K562 (cell line): ENCODE measurements around the gene LTBP4. TPM values are rescaled to one million over a fixed set of nuclear protein-coding genes. Genes with fewer than 3 reads are reported as not detected.

Source experiments
- BDP1 ChIP-seq: IDR thresholded peaks from 3 replicates; pipeline ENCODE4 v1.6.1; 2011; ENCODE audit not compliant: insufficient read length, insufficient read depth
- BRD9 ChIP-seq: fragments of 450-650 bp; IDR thresholded peaks from 2 replicates; pipeline ENCODE4 v1.6.1; 2018; ENCODE audit warnings: low read depth; ENCODE audit not compliant: partially characterized antibody
- BRF2 ChIP-seq: IDR thresholded peaks from 3 replicates; pipeline ENCODE4 v1.6.1; 2011; ENCODE audit warnings: borderline replicate concordance, mild to moderate bottlenecking; ENCODE audit not compliant: insufficient read length, insufficient read depth
- CBX5 ChIP-seq: IDR thresholded peaks from 2 replicates; pipeline ENCODE4 v1.6.1; 2014; ENCODE audit warnings: low read depth, borderline replicate concordance
- E2F1 ChIP-seq: sonication (generic); formaldehyde crosslinking; IDR thresholded peaks from 2 replicates; pipeline ENCODE4 v1.8.1; 2023; ENCODE audit warnings: mild to moderate bottlenecking, missing genetic modification reagents, moderate library complexity
- ERF ChIP-seq: fragments of 450-650 bp; formaldehyde crosslinking; IDR thresholded peaks from 2 replicates; pipeline ENCODE4 v1.4.0; 2020; ENCODE audit warnings: mild to moderate bottlenecking, mixed read lengths
- FOS ChIP-seq: IDR thresholded peaks from 3 replicates; pipeline ENCODE4 v1.6.1; 2011; ENCODE audit not compliant: insufficient read length; ENCODE audit errors: extremely low read depth
- FOSL1 ChIP-seq: fragments of 200-800 bp; sonication (Bioruptor generic); conservative IDR thresholded peaks from 2 replicates; pipeline ENCODE4 v1.6.1; 2016; ENCODE audit warnings: missing genetic modification characterization, missing compliant biosample characterization
- GTF2B ChIP-seq: IDR thresholded peaks from 2 replicates; pipeline ENCODE4 v1.6.1; 2011; ENCODE audit not compliant: insufficient read length; ENCODE audit errors: extremely low read depth
- JUN ChIP-seq, 2 experiments: sonication (generic) in 1 of 2; formaldehyde crosslinking in 1 of 2; IDR thresholded peaks; 2 replicates each; pipeline versions ENCODE4 v1.6.1 to v1.8.0; 2012 to 2022; ENCODE audit warnings: borderline replicate concordance in 2 of 2, mild to moderate bottlenecking in 2 of 2, improper control_type of control experiment in 1 of 2, low read depth in 1 of 2, low read length in 1 of 2, missing genetic modification reagents in 1 of 2
- KLF10 ChIP-seq: fragments of 250-450 bp; sonication (Bioruptor Pico); IDR thresholded peaks from 2 replicates; pipeline ENCODE4 v1.6.1; 2021; ENCODE audit warnings: matching md5 sums
- KLF6 ChIP-seq: fragments of 250-450 bp; sonication (Bioruptor Pico); IDR thresholded peaks from 2 replicates; pipeline ENCODE4 v1.4.0; 2020; ENCODE audit warnings: mild to moderate bottlenecking, moderate library complexity, borderline replicate concordance
- SP2 ChIP-seq: IDR thresholded peaks from 2 replicates; pipeline ENCODE4 v1.6.1; 2011; ENCODE audit warnings: mild to moderate bottlenecking, low read depth, low read length, moderate library complexity; ENCODE audit not compliant: poor library complexity, severe bottlenecking; ENCODE audit errors: extremely low read depth
- SREBF2 ChIP-seq: sonication (generic); formaldehyde crosslinking; IDR thresholded peaks from 2 replicates; pipeline ENCODE4 v1.4.0; 2020; ENCODE audit warnings: mild to moderate bottlenecking, missing genetic modification reagents
- TFAP4 ChIP-seq: sonication (generic); formaldehyde crosslinking; IDR thresholded peaks from 2 replicates; pipeline ENCODE4 v1.8.0; 2022; ENCODE audit warnings: missing genetic modification reagents, mild to moderate bottlenecking, moderate library complexity, borderline replicate concordance
- THAP12 ChIP-seq: fragments of 250-450 bp; sonication (Bioruptor Pico); IDR thresholded peaks from 2 replicates; pipeline ENCODE4 v1.9.0; 2021; ENCODE audit warnings: mild to moderate bottlenecking, inconsistent platforms
- TSC22D4 ChIP-seq: fragments of 450-650 bp; IDR thresholded peaks from 2 replicates; pipeline ENCODE4 v1.6.1; 2016; ENCODE audit warnings: missing genetic modification characterization, missing biosample characterization, control low read depth
- ZFP1 ChIP-seq: fragments of 450-650 bp; formaldehyde crosslinking; IDR thresholded peaks from 2 replicates; pipeline ENCODE4 v1.4.0; 2020; ENCODE audit warnings: mild to moderate bottlenecking, mixed read lengths
- ZNF253 ChIP-seq: fragments of 250-450 bp; sonication (Bioruptor Pico); conservative IDR thresholded peaks from 2 replicates; pipeline ENCODE4 v1.6.1; 2021; ENCODE audit warnings: mild to moderate bottlenecking
- polyA plus RNA-seq, 8 experiments: library from polyadenylated mRNA; depleted of rRNA in 4 of 8; stranded (reverse) in 5 of 8; unstranded in 3 of 8; fragments of >200 nt; fragmentation: Nextera tagmentation in 2 of 8; fragmentation: Illumina TruSeq in 1 of 8; extraction: Ambion mirVana in 2 of 8; extraction: Trizol in 1 of 8; gene quantifications; 2 replicates each; pipeline versions ENCODE4 v1.2.1 to v1.2.3, GENCODE V29; 2011 to 2014; ENCODE audit warnings: inconsistent platforms in 1 of 8, missing spikeins in 1 of 8
- total RNA-seq, 7 experiments: library from RNA; depleted of rRNA in 6 of 7; stranded (reverse); fragments of >200 nt in 6 of 7; fragmentation: Illumina TruSeq in 2 of 7; extraction: Trizol in 2 of 7; gene quantifications; 2 replicates each; pipeline versions ENCODE4 v1.2.1 to v1.2.3, GENCODE V29; 2011 to 2021; ENCODE audit warnings: low replicate concordance in 1 of 7

The LTBP4 gene
- total and polyA plus RNA-seq, 9 of the 15 experiments (the other 6 are each of a cell fraction or from before 2014, with no cell fraction given) = 0.35 to 160 (median 31.6) TPM

GRCh38 chr19:40576585-40577451, 24.4 kb upstream of the LTBP4 start, which contains the start of gene SHKBP1 (continued):
- TF ChIP-seq E2F1 (CRISPR knock-in tag) (no peak), ZFP1 (CRISPR knock-in tag) (no peak), ERF (CRISPR knock-in tag) (no peak), BRD9 (no peak), BDP1 (no peak), FOS (peak; percentile 99), KLF6 (CRISPR knock-in tag) (no peak), THAP12 (no peak), SP2 (peak; percentile 91), TSC22D4 (tag) (no peak), CBX5 (no peak), GTF2B (no peak), SREBF2 (CRISPR knock-in tag) (no peak), FOSL1 (tag) (no peak), JUN (IDR thresholded peaks at IDR 0.05; ENCODE audit: borderline replicate concordance, low read depth, low read length) (no peak), JUN (CRISPR knock-in tag; IDR thresholded peaks at IDR 0.05; ENCODE audit: borderline replicate concordance) (no peak), BRF2 (no peak), ZNF253 (no peak), KLF10 (CRISPR knock-in tag) (no peak), TFAP4 (CRISPR knock-in tag) (peak; percentile 68; the same call in 1 of the 2 replicates)
